8988T (cell line): ENCODE measurements around the gene SRP9.
"Not testable (repeated sequence)": the region's sequence is repeated elsewhere in the genome, so short reads cannot be mapped to it uniquely, and the experiment has no call there.

ENCODE experiments used
- DNase-seq: peaks from one replicate; pipeline ENCODE4 v3.0.0; 2011

Gene SRP9

DNA sequence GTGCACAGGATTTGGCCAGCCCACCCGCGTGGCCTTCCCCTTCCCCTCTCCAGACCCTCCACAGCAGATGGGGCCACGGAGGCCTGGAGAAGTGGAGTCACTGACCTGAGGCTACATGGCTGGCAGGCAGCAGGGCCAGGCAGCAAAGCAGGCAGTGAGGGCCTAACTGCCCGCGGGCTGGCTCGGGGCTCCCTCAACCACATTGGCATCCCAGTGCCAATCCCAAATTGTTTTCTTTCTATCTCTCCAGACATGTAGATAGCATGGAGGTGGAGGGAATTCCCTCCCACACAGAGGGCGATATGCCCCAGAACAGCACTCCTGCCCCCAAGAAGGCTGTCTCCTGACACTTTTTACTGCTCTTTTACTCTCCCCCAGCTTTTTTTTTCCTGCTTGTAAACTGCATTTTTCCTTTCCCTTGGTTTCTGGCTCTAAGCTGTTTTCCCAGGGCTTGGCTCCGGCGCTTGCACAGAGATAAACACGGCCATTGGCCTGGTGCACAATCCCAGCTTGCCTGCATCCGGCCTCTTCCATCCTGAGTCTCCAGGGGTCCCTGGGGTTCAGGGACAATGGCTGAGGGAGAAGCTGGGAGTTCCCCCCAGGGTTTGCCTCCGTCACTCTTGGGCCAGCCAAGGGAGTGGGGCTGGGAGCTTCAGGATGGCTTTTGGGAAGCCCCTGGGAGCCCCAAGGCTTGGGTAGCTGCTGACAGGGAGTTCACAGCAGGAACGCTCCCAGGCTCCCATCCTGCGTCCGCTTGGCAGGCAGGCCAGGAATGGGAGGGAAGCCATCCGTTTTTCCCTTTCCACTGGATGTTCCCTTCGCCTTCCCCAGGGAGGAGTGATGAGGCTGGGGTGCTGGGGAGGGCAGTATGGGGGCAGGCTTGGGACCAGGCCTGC, 39.3 kb downstream of the SRP9 start:
- DNase-seq: no peak

DNA sequence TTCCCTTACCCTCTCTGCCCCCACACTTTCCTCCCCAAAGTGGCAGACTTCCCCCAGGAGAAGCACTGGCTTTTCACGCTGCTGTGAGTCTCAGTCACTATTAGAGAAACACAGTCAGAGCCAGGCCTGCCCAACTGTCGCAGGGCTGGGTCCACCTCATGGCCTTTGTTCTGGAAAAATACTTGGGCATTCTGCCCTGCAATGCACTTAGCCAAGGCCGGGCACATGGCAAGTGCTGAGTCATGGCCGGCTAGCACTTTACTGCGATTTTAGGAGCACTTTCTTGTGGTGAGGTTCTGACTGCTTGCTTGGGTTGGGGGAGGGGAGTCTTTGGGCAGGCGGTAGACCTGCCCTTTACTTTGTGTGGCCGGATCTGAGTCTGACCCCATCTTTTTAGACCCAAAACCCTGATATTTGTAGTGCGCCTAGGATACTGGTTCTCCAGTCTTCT, 40.0 kb downstream of the SRP9 start:
- DNase-seq: no peak

DNA sequence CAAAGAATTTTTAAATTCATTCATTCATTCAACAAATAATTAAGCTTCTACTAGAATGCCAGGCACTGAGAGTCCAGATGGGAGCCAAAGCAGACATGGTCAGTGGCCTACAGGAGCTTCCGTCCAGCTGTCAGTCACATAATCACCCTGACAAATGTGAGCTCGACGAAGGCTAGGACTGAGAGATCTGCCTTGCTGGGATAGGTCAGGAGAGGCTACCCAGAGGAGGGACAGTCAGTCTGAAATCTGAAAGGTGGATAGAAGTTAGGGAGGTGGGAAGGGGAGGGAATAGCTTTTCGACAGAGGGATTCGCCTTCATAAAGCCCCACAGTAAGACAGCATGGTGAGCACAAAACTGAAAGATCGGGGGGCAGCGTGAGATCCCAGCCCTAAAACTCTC, 40.6 kb downstream of the SRP9 start:
- no peak for DNase-seq

DNA sequence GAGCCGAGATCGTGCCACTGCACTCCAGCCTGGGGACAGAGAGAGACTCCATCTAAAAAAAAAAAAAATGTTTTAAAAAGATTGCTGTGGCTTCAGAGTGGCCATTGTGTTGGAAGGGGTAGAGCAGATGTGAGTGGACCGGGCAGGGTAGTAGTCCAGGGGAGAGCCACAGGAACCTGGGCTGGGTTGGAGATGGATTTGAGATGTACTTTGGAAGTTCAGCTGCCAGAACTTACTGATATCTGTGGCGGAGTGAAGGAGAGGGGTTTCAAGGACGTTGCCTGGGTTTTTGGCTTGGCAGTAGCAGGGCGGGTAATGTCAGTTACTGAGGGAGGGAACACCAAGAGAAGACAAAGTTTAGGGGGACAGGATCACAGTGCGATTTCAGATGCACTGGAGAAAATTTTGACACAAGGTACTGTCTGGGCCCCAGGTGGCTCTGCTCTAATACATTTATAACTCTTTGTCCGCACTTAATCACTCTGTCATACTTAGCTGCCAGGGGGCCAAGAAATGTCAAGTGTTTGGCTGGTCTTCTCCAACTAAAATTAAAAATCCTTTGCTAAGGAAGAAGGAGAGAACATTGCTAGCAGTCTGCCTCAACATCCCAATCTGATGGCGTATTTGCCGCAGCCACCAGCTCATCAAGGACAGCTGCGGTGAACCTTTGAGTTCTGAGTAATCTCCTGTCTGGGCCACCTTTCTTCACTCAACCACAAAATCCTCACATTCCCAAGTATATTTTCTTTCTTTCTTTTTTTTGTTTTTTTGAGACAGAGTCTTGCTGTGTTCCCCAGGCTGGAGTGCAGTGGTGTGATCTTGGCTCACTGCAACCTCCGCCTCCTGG, 41.9 kb downstream of the SRP9 start:
- no peak for DNase-seq

DNA sequence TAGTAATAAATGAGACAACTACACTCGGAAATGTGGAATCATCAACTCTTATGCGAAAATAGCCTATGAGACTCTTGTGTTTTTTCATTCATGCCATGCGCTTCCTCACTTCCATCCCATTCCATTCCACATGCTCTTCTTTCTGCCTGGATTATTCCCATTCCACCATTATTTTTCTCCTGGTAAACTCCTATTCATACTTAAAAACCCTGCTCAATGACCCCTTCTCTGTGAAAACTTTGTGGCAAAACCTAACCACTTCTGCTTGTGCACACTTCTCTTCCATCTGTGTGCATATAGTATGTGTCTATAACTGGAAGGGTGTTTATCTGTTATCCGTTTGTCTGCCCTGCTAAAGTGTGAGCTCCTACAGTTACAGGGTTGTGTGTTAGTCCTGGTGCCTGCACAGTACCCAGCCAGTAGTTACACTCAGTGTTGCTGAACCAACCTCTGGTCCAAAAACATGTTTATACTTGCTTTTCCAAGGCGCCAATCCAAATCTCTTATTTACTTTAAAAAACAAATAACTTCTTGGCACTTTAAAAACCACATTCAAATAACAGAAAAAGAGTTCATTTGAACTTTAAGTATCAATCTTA, 43.0 kb downstream of the SRP9 start:
- DNase-seq: no peak

DNA sequence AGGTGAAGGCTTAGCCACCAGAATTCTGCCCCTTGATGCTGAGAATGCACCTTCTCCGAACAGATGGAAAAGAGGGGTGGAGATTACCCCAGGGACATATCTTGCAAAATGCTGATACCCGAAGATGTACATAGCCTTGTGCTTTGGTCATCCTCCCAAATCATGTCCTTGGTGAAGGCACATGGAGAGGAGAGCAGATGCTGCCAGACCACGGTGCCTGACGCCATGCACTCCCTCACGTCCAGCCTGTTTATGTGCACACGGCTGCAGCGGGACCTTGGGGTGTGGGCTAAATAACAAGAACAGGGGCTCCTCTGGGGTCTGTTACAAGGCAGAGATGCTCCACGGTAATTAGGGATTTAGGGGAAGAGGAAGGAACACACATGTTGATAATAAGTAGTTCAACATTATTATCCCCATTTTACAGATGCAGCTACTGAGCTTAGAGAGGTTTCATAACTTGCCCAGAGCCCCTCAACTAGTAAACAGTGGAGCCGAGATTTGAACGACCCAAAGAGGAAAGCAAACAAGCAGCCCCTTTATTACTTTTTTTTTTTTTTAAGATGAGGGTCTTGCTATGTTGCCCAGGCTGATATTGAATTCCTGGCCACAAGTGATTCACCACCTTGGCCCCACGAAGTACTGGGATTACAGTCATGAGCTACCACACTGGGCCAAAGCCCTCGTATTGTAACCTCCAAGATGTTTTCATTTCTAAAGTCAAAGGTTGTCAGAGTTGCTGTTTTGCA, 45.2 kb downstream of the SRP9 start:
- no peak for DNase-seq

DNA sequence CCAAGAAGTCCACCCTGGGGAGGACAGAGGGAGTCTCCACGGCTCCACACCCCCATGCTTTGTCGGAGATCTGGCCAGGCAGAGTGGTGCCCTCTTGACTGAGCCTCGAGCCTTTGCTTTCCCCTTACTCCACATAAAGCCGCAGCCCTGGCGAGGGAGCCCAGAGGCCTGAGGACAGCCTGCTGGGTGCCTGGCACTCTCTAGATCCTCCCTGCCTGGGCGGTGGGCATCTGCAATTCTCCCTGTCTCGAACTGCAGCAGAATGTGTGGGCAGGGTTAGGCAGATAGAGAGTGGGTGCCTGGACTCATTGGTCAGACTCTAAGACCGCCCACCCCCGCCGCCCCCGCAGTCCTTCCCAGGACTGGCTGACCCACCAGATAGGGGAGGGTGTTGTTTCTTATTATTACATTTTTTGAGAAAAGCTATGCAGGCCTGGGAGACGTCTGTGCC, 46.2 kb downstream of the SRP9 start:
- DNase-seq: no peak

DNA sequence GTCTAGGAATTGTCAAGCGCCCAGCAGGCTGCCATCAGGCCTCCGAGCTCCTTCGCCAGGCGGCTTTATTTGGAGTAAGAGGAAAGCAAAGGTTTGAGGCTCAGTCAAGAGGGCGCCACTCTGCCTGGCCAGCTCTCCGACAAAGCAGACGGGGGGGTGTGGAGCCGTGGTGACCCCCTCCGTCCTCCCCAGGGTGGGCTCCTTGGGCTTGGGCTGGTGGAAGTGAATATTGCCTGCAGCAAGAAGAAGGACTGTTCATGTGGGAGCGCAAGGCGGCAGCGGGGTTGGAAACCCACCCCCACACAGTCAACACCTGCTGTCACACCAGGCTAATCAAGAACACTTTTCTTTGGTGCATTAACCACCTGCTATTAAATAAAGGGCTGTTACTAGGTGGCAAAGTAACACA, 46.9 kb downstream of the SRP9 start:
- no peak for DNase-seq

DNA sequence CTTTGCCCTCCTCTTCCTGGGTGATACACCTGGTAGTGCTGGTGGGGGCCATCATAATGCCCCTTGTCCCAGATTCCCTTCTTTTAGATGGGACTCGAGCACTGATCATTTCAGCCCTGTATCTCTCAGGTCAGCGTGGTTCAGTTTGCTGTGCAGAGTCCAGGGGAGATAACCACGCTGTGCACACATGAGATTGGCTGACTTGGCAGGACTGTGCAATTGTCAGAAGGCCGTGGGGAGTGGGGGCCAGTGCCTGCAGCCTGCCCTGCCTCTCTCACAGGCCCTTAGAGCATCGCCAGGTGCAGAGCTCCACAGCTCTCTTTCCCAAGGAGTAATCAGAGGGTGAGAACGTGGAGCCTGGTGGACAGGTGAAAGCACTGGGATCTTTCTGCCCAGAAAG, 47.5 kb downstream of the SRP9 start:
- DNase-seq: no peak

DNA sequence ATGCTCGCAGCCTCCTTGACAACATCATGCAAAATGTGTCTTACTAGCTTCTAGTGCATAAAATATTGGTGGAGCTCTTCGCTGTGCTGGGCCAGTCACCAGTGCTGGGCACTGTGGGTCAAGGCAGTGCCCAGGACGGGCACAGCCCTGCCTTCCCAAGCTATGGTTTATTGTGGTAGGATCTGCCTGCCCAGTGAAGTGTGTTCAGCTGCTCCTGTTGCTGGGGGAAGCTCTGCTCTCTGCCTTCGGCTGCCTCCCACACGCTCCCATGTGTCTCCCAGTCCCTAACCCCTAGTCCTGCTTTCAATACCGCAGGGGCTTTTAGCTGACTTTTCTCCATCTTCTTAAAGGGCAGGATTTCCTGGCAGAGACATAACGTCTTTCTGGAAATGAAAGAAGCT, 48.0 kb downstream of the SRP9 start:
- no peak for DNase-seq

DNA sequence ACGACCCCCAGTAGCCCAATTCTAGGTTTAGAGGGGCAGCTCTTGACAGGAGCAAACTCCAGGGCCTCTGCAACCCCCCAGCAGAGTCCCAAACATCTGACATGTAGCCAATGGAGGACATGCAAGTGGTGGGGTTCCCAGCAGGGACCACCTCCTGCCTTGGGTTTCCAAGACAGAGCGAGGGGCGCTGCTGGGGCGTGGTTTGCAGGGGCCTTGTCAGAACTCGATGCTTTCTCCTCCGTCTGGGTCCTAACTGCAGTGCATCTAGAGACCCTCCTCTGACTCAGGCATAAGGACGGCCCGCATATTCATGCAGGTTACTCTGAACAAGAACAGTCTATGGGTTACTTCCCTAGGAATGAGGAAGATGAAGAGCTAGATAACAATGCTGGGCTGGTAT, 49.5 kb downstream of the SRP9 start:
- DNase-seq: no peak

DNA sequence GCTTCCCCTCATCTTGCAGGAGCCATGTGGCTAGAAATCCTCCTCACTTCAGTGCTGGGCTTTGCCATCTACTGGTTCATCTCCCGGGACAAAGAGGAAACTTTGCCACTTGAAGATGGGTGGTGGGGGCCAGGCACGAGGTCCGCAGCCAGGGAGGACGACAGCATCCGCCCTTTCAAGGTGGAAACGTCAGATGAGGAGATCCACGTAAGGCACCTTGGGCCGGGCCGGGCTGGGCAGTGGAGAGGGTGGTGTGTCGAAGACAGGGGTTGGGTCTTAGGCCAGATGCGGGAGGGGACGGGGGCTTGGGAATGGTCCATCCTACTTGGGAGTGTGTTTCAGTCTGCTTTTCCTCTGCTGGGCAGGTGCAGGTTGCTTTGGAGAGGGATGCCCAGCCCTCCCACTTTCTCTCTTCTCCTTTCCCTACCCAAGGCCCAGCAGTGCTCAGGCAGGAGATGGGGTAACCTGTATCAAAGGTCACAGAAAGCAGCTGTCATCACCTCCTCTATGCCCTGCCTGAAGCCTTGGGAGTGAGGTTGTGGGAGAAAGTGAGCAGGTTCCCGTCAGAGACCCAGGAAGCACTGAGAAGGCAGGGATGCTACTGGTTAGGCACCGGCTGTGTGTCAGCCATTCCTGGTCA, 51.2 kb downstream of the SRP9 start:
- DNase-seq: no peak

DNA sequence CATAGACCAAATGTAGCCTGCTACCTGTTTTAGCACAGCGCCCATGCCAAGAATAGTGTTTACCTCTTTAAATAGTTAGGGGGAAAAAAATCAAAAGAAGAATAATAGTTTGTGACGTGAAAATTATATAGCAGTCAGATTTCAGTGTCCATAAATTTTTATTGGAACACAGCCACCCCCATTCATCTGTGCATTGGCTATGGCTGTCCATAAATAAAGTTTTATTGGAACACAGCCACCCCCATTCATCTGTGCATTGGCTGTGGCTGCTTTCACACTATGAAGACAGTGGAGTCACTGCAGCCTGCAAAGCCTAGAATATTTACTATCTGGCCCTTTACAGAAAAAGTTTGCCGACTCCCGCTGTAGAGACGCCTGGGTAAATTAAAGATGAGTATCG, 53.2 kb downstream of the SRP9 start:
- no peak for DNase-seq

DNA sequence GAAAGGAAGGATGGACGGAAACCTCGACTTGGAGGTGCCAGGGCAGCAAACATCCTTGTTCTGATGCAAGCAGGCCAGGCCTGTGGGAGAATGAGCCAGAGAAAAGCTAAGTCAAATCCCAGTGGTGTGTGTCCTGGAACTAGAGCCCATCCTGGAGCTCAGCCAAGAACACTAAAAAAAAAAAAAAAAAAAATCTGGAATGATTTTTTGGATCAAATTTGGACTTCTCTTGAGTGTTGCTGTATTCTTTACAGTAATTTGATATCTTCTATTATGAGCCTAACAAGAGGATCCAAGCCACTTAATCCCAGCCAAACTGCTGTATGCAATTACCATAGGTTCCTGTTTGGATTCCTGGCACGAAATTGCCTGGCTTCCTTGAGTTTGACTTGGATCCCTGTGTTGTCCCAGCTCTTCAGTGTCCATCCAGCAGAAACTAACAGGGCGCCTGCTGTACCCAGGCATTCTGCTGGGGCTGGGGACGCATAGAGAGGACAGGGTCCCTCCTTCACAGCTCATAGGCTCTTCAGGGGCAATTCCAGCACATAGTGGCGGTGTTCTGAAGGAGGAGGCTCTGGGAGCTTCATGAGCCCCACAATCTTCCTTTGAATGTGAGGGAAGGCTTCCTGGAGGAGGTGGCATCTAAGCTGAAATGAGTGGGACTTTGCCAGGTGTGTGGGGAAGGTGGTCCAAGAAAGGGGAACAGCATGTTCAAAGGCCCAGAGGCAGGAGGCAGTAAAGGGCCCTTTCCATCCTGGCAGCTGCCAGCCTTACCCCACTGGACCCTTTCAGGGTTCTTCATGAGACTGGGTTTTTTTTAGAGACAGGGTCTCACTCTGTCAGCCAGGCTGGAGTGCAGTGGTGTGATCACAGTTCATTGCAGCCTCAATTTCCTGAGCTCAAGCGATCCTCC, 57.0 kb downstream of the SRP9 start:
- DNase-seq: no peak

DNA sequence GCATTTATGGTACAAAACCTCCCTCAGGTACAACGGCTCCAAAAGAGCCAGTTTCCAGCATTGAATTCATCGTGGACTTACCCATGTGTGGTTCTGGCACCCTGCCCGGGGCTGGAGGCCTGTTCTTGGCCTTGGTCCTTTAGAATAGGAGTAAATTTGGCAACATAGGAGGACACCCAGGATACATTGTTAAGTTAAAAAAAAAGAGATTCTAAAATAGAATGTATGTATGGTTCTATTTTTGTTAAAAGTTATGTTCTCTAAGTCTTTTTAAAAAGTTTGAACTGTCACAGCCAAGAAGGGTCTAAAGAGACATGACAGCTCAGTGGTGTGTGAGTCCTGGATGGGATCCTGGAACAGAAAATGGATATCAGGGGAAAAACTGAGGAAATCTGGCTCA, 58.2 kb downstream of the SRP9 start:
- DNase-seq: no peak

DNA sequence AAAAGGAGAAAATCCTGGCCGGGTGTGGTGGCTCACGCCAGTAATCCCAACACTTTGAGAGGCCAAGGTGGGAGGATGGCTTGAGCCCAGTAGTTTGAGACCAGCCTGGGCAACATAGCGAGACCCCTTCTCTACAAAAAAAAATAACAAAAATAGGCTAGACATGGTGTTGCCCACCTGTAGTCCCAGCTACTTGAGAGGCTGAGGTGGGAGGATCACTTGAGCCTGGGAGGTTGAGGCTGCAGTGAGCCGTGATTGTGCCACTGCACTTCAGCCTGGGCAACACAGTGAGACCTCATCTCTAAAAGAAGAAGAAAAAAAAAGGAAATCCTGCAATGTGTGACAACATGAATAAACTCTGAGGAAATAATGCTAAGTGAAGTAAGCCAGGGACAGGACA, 58.7 kb downstream of the SRP9 start:
- DNase-seq: not testable (repeated sequence)

DNA sequence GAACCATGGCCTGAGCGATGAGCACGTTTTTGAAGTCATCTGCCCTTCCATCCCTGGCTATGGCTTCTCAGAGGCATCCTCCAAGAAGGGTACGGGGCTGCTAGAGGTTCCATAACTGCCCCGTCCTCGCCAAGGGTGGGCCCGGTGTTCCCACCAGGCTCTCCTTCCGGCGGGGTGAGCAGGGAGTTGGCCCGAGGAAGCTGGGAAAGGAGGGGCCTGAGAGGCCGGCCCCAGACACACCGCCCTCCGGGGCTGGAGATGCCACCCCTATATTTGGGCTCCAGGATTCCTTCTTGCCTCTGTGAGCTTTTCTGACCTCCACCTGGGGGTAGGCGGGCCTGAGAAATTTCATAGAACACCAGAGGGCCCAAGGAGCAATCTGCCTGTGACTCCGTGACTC, 61.2 kb downstream of the SRP9 start:
- no peak for DNase-seq
